ENCODE results near the gene AOAH.
A peak's percentile ranks its signal among the peaks of the same experiment; 100 is the strongest.

Gene AOAH

GRCh38 chr7:36723951-36724664 lies at the start of gene AOAH:
Gene AOAH, minus strand, starts transcription at chr7:36724494. Its CDS starts 346 bp downstream, at chr7:36724148.
- DNase-seq (ENCODE audit: low spot score) = peak; percentile 57

GRCh38 chr7:36766451-36766850 lies 42.2 kb upstream of the AOAH start:
- DNase-seq (ENCODE audit: low spot score) = no peak

GRCh38 chr7:36765605-36766004 lies 41.3 kb upstream of the AOAH start:
- peak; percentile 33 for DNase-seq (ENCODE audit: low spot score)

DNA sequence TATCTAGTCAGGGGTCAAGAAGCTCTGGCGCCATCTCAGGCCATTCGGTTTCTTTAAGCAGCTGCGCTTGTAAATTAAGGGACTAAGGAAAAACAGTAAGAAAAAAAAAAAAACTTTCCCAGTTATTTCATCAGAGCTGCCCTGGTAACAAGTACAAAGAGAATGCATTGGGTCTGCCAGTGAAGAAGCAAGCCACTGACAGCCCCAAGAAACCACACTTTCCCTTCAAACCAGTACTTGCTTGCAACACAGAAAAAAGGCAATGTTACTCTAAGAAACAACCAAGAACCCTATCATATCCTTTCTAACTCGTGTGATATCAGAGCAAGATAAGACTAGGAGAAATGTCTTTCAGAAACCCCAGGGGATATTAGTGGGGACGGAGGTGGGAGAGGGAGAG lies 40.6 kb upstream of the AOAH start:
- DNase-seq (ENCODE audit: low spot score) = no peak

- DNase-seq (ENCODE audit: low spot score) = no peak
These were observed 39.0 kb upstream of the AOAH start for GRCh38 chr7:36763132-36763816.

- no peak for DNase-seq (ENCODE audit: low spot score)
These were observed 38.1 kb upstream of the AOAH start for GRCh38 chr7:36762394-36762793.

DNA sequence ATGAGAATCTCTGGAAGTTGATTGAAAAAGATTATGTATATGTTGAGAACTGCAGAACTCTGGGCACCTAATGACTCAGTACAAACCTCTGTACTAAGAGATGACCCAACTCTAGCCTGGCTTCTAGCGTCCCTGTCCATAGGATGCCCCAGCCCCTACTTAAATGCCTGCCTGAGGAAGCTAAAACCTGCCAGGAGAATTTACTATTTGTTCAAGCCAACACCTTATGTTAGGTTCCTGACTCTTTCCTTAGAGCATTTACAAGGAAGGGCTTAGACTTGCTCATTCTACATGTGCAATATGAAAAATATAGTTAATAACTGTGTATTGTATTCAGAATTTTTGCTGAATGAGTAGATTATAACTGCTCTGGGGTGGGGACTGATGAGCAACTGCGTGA lies 37.5 kb upstream of the AOAH start:
- DNase-seq (ENCODE audit: low spot score) = no peak

- no peak for DNase-seq (ENCODE audit: low spot score)
These were observed 36.8 kb upstream of the AOAH start for GRCh38 chr7:36760856-36761762.

- DNase-seq (ENCODE audit: low spot score) = no peak
These were observed 34.6 kb upstream of the AOAH start for GRCh38 chr7:36758879-36759278.

DNA sequence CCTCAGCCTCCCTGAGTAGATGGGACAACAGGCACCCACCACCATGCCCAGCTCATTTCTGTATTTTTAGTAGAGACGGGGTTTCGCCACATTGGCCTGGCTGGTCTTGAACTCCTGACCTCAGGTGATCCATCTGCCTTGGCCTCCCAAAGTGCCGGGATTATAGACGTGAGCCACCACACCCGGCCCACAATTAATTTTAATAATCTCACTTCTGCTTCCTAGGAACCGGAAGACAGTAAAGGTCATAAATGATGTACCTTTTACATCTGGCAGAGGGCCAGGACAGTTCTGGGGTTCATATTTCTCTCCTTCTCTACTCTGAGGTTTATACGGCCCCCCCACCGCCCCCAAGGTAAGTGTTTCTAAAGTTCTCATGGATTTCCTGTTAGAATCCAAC lies 31.2 kb upstream of the AOAH start:
- DNase-seq (ENCODE audit: low spot score) = no peak

- DNase-seq (ENCODE audit: low spot score) = no peak
These were observed 27.9 kb upstream of the AOAH start for GRCh38 chr7:36752026-36752711.

GRCh38 chr7:36750451-36750850 lies 26.2 kb upstream of the AOAH start:
- no peak for DNase-seq (ENCODE audit: low spot score)

GRCh38 chr7:36749282-36749960 lies 25.1 kb upstream of the AOAH start:
- no peak for DNase-seq (ENCODE audit: low spot score)

GRCh38 chr7:36748017-36748487 lies 23.8 kb upstream of the AOAH start:
- no peak for DNase-seq (ENCODE audit: low spot score)

DNA sequence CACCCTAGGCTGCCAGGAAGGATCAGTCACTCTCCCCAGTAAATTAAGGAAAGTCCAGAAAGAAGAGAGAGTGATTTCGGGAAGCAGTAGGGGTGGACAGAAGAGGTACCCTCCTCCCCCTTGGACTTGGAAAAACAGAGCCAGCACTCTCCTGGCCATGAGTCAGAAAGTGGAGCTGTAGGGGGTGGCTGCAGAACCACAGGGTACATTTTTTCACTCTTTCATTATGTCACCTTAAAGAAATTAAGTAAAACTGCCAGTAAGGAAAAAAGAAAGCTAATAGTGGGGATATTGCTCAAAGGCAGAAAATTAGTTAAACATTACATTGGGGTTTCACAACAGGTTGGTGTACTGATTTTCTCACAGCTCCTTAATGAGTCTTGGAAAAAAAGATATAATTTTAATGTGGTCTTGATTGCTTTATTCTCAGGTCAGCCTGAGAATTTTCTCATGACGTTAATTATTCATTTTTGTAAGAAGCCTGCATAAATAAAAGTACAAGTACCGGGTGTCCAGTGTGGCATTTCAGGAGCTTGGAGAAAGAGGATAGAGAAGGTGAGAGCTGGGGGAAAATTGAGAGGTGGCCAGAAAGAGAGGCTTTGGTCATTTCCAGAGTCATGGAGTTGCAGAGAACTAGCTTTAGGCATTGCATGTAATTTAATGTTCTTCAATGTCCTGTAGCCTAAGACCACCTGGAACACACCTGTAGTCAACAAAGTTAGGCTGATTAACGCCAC lies 23.2 kb upstream of the AOAH start:
- no peak for DNase-seq (ENCODE audit: low spot score)

- no peak for DNase-seq (ENCODE audit: low spot score)
These were observed 22.1 kb upstream of the AOAH start for GRCh38 chr7:36746347-36746746.

GRCh38 chr7:36742911-36743775 lies 18.8 kb upstream of the AOAH start:
- no peak for DNase-seq (ENCODE audit: low spot score)

DNA sequence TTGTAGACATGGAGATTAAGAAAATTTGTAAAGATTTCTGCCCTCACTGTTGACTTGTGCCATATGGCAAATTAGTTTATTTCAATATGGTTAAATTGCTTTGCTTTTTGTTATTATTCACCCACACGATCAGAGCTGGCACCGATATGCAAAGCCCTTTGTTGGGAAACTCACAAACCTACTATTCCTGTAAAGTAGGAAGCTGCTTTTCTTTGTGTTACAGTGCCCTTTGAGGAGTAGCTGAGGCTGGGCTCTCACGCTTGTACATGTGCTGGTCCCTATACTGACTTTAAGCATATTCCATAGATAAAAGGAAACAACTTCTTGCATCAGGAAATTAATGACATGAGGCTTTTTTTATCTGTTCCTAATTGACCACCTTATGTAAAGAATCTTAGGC lies 17.6 kb upstream of the AOAH start:
- DNase-seq (ENCODE audit: low spot score) = no peak

- no peak for DNase-seq (ENCODE audit: low spot score)
These were observed 15.1 kb upstream of the AOAH start for GRCh38 chr7:36739351-36739750.

GRCh38 chr7:36736899-36737211 lies 12.6 kb upstream of the AOAH start:
- DNase-seq (ENCODE audit: low spot score) = peak; percentile 34

Data from NAMALWA (cell line).